Right lobe of liver (tissue), 4 donors: ENCODE data around the gene TRIM38.

ENCODE experiments used
- CTCF ChIP-seq, 4 donors: fragments of 200-600 bp in 3 of 4; fragments of 450-650 bp in 1 of 4; IDR thresholded peaks; one replicate each; pipeline versions ENCODE4 v1.5.1 to v1.8.0; 2016 to 2022; ENCODE audit warnings: antibody characterized with exemption in 4 of 4, mild to moderate bottlenecking in 2 of 4
- POLR2A ChIP-seq: fragments of 450-650 bp; IDR thresholded peaks from one replicate; pipeline ENCODE4 v1.6.1; 2017; ENCODE audit warnings: antibody characterized with exemption, mild to moderate bottlenecking
- donor health status: DM: no; HTN: no; CAD: no.
- donor health status: DM: no; HTN: no; CAD: no.
- donor health status: DM: no; HTN: yes; CAD: no.

DNA sequence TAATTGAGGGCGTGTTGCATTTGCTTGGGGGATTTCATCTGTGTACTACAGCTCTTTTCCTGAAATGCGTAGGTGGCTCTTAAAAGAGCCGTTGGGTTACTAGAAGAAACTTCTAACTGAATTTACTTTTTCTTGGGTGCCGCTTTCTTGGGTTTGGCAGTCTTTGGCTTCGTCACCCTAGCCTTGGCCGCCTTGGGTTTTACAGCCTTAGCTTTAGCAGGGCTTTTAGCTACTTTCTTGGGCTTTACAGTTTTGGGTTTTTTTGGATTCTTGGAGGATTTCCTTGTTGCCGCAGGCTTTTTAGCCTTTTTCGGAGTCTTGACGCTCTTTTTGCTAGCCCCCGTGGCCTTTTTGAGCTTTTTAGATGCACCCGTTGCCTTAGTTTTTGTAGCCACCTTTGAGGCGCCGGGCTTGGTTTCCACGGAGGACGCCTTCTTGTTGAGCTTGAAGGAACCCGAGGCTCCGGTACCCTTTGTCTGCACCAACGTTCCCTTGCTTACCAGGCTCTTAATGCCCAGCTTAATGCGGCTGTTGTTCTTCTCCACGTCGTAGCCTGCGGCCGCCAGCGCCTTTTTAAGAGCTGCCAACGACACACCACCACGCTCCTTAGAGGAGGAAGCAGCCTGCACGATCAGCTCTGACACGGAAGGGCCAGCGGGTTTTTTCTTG is 54.5 kb downstream of the TRIM38 start:
- TF ChIP-seq CTCF (IDR thresholded peaks at IDR 0.05): no peak
- no peak for TF ChIP-seq POLR2A
